ENCODE data around the gene NDUFB7.

The NDUFB7 gene

DNA sequence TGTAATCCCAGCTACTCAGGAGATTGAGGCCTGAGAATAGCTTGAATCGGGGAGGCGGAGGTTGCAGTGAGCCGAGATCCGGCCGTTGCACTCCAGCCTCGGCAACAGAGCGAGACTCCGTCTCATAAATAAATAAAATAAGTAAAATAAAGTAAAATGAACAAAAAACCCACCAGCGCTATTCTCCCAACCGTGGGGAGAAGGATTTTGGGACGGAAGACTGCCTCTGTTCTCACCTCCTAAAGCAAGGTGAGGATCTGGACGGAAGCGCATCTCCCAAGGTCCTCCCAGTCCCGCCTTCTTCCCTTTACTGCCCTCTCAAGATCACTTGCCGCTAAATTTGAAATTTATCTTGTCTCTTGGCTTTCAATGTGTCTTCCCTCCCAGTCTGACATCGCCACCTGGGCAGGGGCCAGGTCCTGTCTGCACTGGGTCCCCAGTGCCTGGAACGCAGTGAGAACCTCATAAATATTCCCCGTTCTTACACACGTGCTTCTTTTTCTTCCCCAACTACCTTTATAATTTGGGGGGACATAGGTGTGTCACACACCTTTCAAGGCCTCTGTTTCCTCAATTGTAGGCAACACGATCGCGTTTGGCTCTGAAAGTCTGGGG lies 52.5 kb downstream of the NDUFB7 start:
- no peaks in the 10 kb centered on the region for H3K27me3 ChIP-seq (ENCODE audit: insufficient read depth, low read length)
- H3K9me3 ChIP-seq (ENCODE audit: insufficient read depth, low read depth, low read length), result no peaks in the 10 kb centered on the region
- peak overlapping the region; percentile 74 for H2AK5ac ChIP-seq (ENCODE audit: low read length)
- H3K4me3 ChIP-seq (ENCODE audit: low read depth, low read length), result no peak overlapping the region
- H3K79me2 ChIP-seq (ENCODE audit: control insufficient read depth, insufficient read depth, low read length, poor library complexity), result peaks cover 18% of the 10 kb centered on the region
- H3K14ac ChIP-seq (ENCODE audit: low read length), result no peak overlapping the region
- H2BK120ac ChIP-seq (ENCODE audit: insufficient read depth, low read length, poor library complexity), result peak overlapping the region; percentile 43
- no peak overlapping the region for H3K4ac ChIP-seq (ENCODE audit: low read depth, low read length)
- no peak overlapping the region for H2AFZ ChIP-seq (ENCODE audit: insufficient read depth, low read length, poor library complexity)
- H3K9ac ChIP-seq (ENCODE audit: low read length), result no peak overlapping the region
- H4K91ac ChIP-seq (ENCODE audit: low read depth, low read length), result peak overlapping the region; percentile 56
- no peak overlapping the region for H3K27ac ChIP-seq (ENCODE audit: low read depth, low read length)
- H4K8ac ChIP-seq (ENCODE audit: low read depth, low read length), result peak overlapping the region; percentile 78
- H2BK12ac ChIP-seq (ENCODE audit: low read length), result peak overlapping the region; percentile 85
- H4K12ac ChIP-seq (ENCODE audit: low read depth, low read length), result no peak overlapping the region
- H3K36me3 ChIP-seq (ENCODE audit: control insufficient read depth in 1 of 2, insufficient read depth in 2 of 2, low read length in 2 of 2), result peaks cover 22 to 23% of the 10 kb centered on the region in 2 experiments
- H3K79me1 ChIP-seq (ENCODE audit: low read length), result peaks cover 13% of the 10 kb centered on the region
- WGBS (ENCODE audit: extremely low coverage, insufficient coverage, insufficient read length), result no CpG with 5 or more reads among the region's 22 CpGs
- H3K4me2 ChIP-seq (ENCODE audit: low read length), result no peak overlapping the region
- H3K4me1 ChIP-seq (ENCODE audit: control insufficient read depth in 1 of 2, insufficient read depth in 2 of 2, low read length in 2 of 2), result peaks cover 10 to 13% of the 10 kb centered on the region in 2 experiments
- H2BK5ac ChIP-seq (ENCODE audit: low read depth, low read length, poor library complexity), result no peak overlapping the region
- no peak overlapping the region for H3K18ac ChIP-seq (ENCODE audit: low read length)
- H3K23ac ChIP-seq (ENCODE audit: low read length), result no peak overlapping the region
- DNase-seq, result no peak

- H3K4me2 ChIP-seq (ENCODE audit: low read length), result peak within 1 kb of the TSS; percentile 80
Measured at GRCh38 chr19:14517840-14518505, 53.9 kb downstream of the NDUFB7 start, which contains the start of gene DNAJB1. DNAJB1 (minus strand) TSS chr19:14518397; CDS start chr19:14518349, 48 bp downstream.

GRCh38 chr19:14517446-14517839 lies 54.4 kb downstream of the NDUFB7 start:
- DNase-seq, result peak in 1 of 2 donors; percentile 25
- peaks cover 10 to 13% of the 10 kb centered on the region in 2 experiments for H3K4me1 ChIP-seq (ENCODE audit: control insufficient read depth in 1 of 2, insufficient read depth in 2 of 2, low read length in 2 of 2)
- H3K9me3 ChIP-seq (ENCODE audit: insufficient read depth, low read depth, low read length), result no peaks in the 10 kb centered on the region
- peak overlapping the region; percentile 29 for H4K91ac ChIP-seq (ENCODE audit: low read depth, low read length)
- peak overlapping the region; percentile 41 for H3K14ac ChIP-seq (ENCODE audit: low read length)
- peak overlapping the region; percentile 74 for H3K4me2 ChIP-seq (ENCODE audit: low read length)
- H3K18ac ChIP-seq (ENCODE audit: low read length), result peak overlapping the region; percentile 20
- H3K4me3 ChIP-seq (ENCODE audit: low read depth, low read length), result peak overlapping the region; percentile 100
- no CpG with 5 or more reads among the region's 32 CpGs for WGBS (ENCODE audit: extremely low coverage, insufficient coverage, insufficient read length)
- peak overlapping the region; percentile 83 for H3K9ac ChIP-seq (ENCODE audit: low read length)
- no peak overlapping the region for H4K8ac ChIP-seq (ENCODE audit: low read depth, low read length)
- no peaks in the 10 kb centered on the region for H3K27me3 ChIP-seq (ENCODE audit: insufficient read depth, low read length)
- peaks cover 25 to 28% of the 10 kb centered on the region in 2 experiments for H3K36me3 ChIP-seq (ENCODE audit: control insufficient read depth in 1 of 2, insufficient read depth in 2 of 2, low read length in 2 of 2)
- H3K23ac ChIP-seq (ENCODE audit: low read length), result no peak overlapping the region
- H4K12ac ChIP-seq (ENCODE audit: low read depth, low read length), result no peak overlapping the region
- H3K27ac ChIP-seq (ENCODE audit: low read depth, low read length), result peak overlapping the region; percentile 80
- H2BK120ac ChIP-seq (ENCODE audit: insufficient read depth, low read length, poor library complexity), result peak overlapping the region; percentile 9
- H3K4ac ChIP-seq (ENCODE audit: low read depth, low read length), result peak overlapping the region; percentile 94
- peak overlapping the region; percentile 19 for H2AK5ac ChIP-seq (ENCODE audit: low read length)
- no peak overlapping the region for H2AFZ ChIP-seq (ENCODE audit: insufficient read depth, low read length, poor library complexity)
- peak overlapping the region; percentile 28 for H2BK5ac ChIP-seq (ENCODE audit: low read depth, low read length, poor library complexity)
- peaks cover 13% of the 10 kb centered on the region for H3K79me1 ChIP-seq (ENCODE audit: low read length)
- peaks cover 18% of the 10 kb centered on the region for H3K79me2 ChIP-seq (ENCODE audit: control insufficient read depth, insufficient read depth, low read length, poor library complexity)
- H2BK12ac ChIP-seq (ENCODE audit: low read length), result no peak overlapping the region

More at GRCh38 chr19:14517840-14518505, 53.9 kb downstream of the NDUFB7 start, which contains the start of gene DNAJB1:
- Histone ChIP-seq H4K12ac (ENCODE audit: low read depth, low read length) (peak within 1 kb of the TSS; percentile 73), H3K36me3 (ENCODE audit: control insufficient read depth in 1 of 2, insufficient read depth in 2 of 2, low read length in 2 of 2) (peaks cover 25 to 28% of the 10 kb centered on the region in 2 experiments), H2BK12ac (ENCODE audit: low read length) (no peak within 1 kb of the TSS), H2BK5ac (ENCODE audit: low read depth, low read length, poor library complexity) (peak within 1 kb of the TSS; percentile 95), H3K79me2 (ENCODE audit: control insufficient read depth, insufficient read depth, low read length, poor library complexity) (peaks cover 18% of the 10 kb centered on the region), H3K9ac (ENCODE audit: low read length) (peak within 1 kb of the TSS; percentile 97), H3K79me1 (ENCODE audit: low read length) (peaks cover 13% of the 10 kb centered on the region), H3K9me3 (ENCODE audit: insufficient read depth, low read depth, low read length) (no peaks in the 10 kb centered on the region), H3K4me3 (ENCODE audit: low read depth, low read length) (peak within 1 kb of the TSS; percentile 100), H4K91ac (ENCODE audit: low read depth, low read length) (peak within 1 kb of the TSS; percentile 82), H3K27ac (ENCODE audit: low read depth, low read length) (peak within 1 kb of the TSS; percentile 80), H3K14ac (ENCODE audit: low read length) (peak within 1 kb of the TSS; percentile 95), H2AFZ (ENCODE audit: insufficient read depth, low read length, poor library complexity) (peak within 1 kb of the TSS; percentile 38), H2BK120ac (ENCODE audit: insufficient read depth, low read length, poor library complexity) (peak within 1 kb of the TSS; percentile 59), H3K18ac (ENCODE audit: low read length) (peak within 1 kb of the TSS; percentile 90), H2AK5ac (ENCODE audit: low read length) (peak within 1 kb of the TSS; percentile 84), H3K27me3 (ENCODE audit: insufficient read depth, low read length) (no peaks in the 10 kb centered on the region), H3K4ac (ENCODE audit: low read depth, low read length) (peak within 1 kb of the TSS; percentile 94), H3K23ac (ENCODE audit: low read length) (no peak within 1 kb of the TSS), H3K4me1 (ENCODE audit: control insufficient read depth in 1 of 2, insufficient read depth in 2 of 2, low read length in 2 of 2) (peaks cover 10 to 13% of the 10 kb centered on the region in 2 experiments), H4K8ac (ENCODE audit: low read depth, low read length) (peak within 1 kb of the TSS; percentile 78)
- peak; percentile 49 to 69 for DNase-seq
- no CpG with 5 or more reads among the region's 82 CpGs for WGBS (ENCODE audit: extremely low coverage, insufficient coverage, insufficient read length)

GRCh38 chr19:14516746-14517438 lies 55.0 kb downstream of the NDUFB7 start:
- Histone ChIP-seq H3K9me3 (ENCODE audit: insufficient read depth, low read depth, low read length) (no peaks in the 10 kb centered on the region), H3K23ac (ENCODE audit: low read length) (no peak overlapping the region), H2AK5ac (ENCODE audit: low read length) (no peak overlapping the region), H3K27ac (ENCODE audit: low read depth, low read length) (no peak overlapping the region), H4K12ac (ENCODE audit: low read depth, low read length) (no peak overlapping the region), H2BK12ac (ENCODE audit: low read length) (no peak overlapping the region), H3K14ac (ENCODE audit: low read length) (no peak overlapping the region), H3K4me1 (ENCODE audit: control insufficient read depth in 1 of 2, insufficient read depth in 2 of 2, low read length in 2 of 2) (peaks cover 10 to 13% of the 10 kb centered on the region in 2 experiments), H3K4me3 (ENCODE audit: low read depth, low read length) (peak overlapping the region; percentile 100), H3K79me2 (ENCODE audit: control insufficient read depth, insufficient read depth, low read length, poor library complexity) (peaks cover 18% of the 10 kb centered on the region), H2BK120ac (ENCODE audit: insufficient read depth, low read length, poor library complexity) (no peak overlapping the region), H3K9ac (ENCODE audit: low read length) (peak overlapping the region; percentile 18), H3K36me3 (ENCODE audit: control insufficient read depth in 1 of 2, insufficient read depth in 2 of 2, low read length in 2 of 2) (peaks cover 25 to 28% of the 10 kb centered on the region in 2 experiments), H3K4me2 (ENCODE audit: low read length) (peak overlapping the region; percentile 74), H3K18ac (ENCODE audit: low read length) (peak overlapping the region; percentile 34), H3K79me1 (ENCODE audit: low read length) (peaks cover 13% of the 10 kb centered on the region), H3K27me3 (ENCODE audit: insufficient read depth, low read length) (no peaks in the 10 kb centered on the region), H3K4ac (ENCODE audit: low read depth, low read length) (peak overlapping the region; percentile 87), H2BK5ac (ENCODE audit: low read depth, low read length, poor library complexity) (no peak overlapping the region), H2AFZ (ENCODE audit: insufficient read depth, low read length, poor library complexity) (no peak overlapping the region), H4K8ac (ENCODE audit: low read depth, low read length) (no peak overlapping the region), H4K91ac (ENCODE audit: low read depth, low read length) (no peak overlapping the region)
- WGBS (ENCODE audit: extremely low coverage, insufficient coverage, insufficient read length), result no CpG with 5 or more reads among the region's 22 CpGs
- peak in 1 of 2 donors; percentile 21 for DNase-seq
